Left colon (tissue), 2 donors: Measurements from ENCODE around the gene ADAMTS9. TPM values are rescaled to one million over a fixed set of nuclear protein-coding genes. Genes with fewer than 3 reads are reported as not detected.

ENCODE experiments used
- ATAC-seq: fragments of 200-7000 bp; cut with Tn5 transposase; one replicate; pipeline ENCODE4 v1.9.1; 2020; ENCODE audit warnings: mild to moderate bottlenecking, moderate library complexity
- DNase-seq, 2 donors: peaks; one replicate each; pipeline ENCODE4 v3.0.0-alpha.2; 2020
- intact Hi-C, 2 donors: fragments of 100-400 bp; cut with DNase I in 1 of 2; cut with micrococcal nuclease in 1 of 2; formaldehyde crosslinking; loops; one replicate each; pipeline versions ENCODE4 v1.11.2 to v1.14.0; 2022; cut with DNase I, micrococcal nuclease
- total RNA-seq, 2 donors: library from RNA; stranded (reverse); fragmentation: NEBNext Ultra II Directional; extraction: Animal tissue kit (Norgen Biotek cat#: 25700); gene quantifications; one replicate each; pipeline ENCODE4 v1.2.1, GENCODE V29; 2021
- donor health status: DM: no; HTN: no; CAD: no.
- donor health status: DM: yes; HTN: yes; CAD: no.

Gene ADAMTS9
- total RNA-seq, 2 donors from 2014 or later: 6.3 to 7.0 TPM

DNA sequence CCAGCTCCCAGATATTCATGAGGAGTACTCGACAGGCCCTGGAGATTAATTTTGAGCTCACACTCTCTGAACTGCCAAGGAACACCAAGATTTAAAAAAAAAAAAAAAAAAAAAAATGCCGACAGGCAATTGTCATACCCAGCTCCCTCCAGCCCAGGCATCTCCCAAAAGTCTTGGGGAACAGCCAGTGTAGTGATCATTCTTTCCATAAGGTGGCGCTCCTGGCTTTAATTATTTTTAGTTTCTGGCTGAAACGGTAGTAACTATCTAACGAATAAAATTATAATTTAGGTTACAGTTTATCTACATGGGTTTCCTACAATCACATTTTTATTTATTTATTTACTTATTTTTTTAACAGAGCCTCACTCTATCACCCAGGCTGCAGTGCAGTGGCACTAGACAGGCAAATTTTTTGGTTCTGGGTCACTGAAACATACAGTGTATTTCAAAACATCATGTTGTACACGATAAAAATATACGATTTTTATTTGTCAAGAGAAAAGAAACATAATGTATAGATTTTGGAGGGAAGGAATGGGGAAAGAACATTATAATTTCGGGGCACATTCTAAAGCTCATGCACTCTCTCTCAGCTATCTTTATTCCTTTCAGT, 157.3 kb downstream of the ADAMTS9 start:
- intact Hi-C loops: loop anchor here in 1 of 2 donors (5.0 to 10.0 kb wide), 2 partner anchors 717 to 884 kb away; no protein-coding TSS in a partner anchor
- peak; percentile 56 for ATAC-seq
- DNase-seq: peak in 1 of 2 donors; percentile 57

DNA sequence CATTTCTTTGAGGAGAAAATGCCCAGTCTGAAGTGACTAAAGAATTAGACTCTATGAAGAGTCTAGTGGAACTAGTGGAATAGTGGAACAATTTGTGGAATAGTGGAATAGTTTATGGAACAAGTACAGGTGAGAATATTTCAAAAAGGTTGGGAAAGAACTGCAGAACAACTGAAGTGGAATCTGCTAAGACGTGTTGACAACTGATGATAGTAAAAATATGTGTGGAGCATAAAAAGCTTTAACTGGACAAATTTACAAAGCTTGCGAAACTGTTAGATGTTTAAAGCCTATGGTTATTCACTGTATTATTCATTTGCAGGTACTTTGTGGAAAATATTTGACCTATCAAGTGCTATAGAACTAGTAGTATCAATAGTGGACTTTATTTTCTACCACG, 164.5 kb downstream of the ADAMTS9 start:
- DNase-seq: no peak
- no peak for ATAC-seq
- intact Hi-C loops: no loop called here

DNA sequence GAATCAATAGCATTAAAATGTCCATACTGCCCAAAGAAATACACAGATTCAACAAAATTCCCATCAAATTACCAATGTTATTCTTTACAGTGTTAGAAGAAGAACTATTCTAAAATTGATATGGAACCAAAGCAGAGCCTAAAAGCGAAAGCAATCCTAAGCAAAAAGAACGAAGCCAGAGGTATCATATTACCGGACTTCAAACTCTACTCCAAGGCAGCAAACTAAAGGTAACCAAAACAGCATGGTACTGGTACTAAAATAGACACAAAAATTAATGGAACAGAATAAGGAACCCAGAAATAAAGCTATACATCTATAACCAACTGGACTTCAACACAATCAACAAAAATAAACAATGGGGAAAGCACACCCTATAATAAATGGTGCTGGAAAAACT, 167.5 kb downstream of the ADAMTS9 start:
- DNase-seq (no peak), ATAC-seq (no peak)
- intact Hi-C loops: no loop called here

DNA sequence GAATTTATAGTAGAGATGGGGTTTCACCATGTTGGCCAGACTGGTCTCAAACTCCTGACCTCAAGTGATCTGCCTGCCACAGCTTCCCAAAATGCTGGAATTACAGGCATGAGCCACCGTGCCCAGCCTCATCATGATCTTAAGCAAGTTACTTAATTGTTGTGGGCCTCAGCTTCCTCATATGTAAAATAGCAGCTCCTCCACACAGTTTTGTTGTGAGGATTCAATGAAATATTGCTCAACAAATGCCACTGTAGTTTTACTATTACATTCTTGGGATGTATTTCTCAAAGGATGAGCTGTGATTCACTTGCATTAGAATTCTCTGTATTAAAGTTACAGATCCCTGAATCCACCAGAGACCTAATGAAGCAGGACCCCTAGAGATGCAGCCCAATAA, 168.8 kb downstream of the ADAMTS9 start:
- DNase-seq: no peak
- intact Hi-C loops: no loop called here
- ATAC-seq: no peak

DNA sequence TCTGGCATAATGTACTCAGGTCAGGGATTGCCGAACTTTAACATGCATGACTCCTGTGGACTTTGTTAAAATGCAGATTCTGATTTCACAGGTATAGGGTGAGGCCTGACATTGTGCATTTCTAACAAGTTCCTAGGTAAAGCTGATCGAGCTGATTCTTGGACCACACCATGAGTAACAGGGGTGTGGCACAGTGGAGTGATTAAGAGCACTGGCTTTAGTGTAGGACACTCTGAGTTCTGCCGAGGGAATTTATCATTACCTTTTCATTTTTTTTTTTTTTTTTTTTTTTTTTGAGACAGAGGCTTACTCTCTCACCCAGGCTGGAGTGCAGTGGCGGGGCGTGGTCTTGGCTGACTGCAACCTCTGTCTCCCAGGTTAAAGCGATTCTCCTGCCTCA, 169.3 kb downstream of the ADAMTS9 start:
- ATAC-seq: no peak
- DNase-seq: no peak

DNA sequence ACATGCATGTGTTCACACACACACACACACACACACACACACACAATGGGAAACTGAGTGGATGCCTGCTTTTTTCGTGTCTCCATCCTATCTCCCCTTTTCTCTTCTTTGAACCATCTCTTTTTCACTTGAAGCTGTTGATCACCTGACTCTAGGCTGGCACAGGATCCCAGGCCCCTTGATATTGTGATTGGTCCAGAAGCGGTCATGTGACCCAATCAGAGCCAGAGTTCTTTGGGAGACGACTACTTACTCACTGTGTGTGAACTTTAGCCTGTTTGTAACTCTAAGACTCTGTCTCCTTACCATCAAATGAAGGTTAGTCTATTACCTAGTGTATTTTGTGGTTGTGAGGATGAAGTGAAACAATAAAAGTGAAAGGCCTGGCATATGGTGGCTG, 172.9 kb downstream of the ADAMTS9 start:
- DNase-seq (no peak), ATAC-seq (no peak)
- intact Hi-C loops: no loop called here

More for the DNA sequence above, 169.3 kb downstream of the ADAMTS9 start:
- intact Hi-C loops: no loop called here

DNA sequence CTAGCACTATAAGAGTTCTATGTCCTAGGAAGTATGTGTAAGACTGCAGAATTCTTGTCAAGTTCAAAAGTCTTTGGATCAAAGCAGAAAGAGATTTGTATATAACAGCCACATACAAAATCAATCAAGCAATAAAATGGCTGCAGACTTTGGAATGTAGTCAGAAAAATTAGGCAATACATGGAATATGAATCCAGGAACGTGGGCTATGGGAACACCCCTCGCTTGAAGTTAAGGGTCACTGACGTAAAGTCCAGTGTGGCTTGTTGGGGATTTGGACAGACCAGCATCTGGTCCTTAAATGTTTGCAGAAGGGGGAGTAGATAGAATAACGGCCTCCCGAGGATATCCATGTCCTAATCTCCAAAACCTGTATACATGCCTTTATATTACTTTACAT, 178.6 kb downstream of the ADAMTS9 start:
- DNase-seq: no peak
- ATAC-seq: no peak
- intact Hi-C loops: no loop called here

DNA sequence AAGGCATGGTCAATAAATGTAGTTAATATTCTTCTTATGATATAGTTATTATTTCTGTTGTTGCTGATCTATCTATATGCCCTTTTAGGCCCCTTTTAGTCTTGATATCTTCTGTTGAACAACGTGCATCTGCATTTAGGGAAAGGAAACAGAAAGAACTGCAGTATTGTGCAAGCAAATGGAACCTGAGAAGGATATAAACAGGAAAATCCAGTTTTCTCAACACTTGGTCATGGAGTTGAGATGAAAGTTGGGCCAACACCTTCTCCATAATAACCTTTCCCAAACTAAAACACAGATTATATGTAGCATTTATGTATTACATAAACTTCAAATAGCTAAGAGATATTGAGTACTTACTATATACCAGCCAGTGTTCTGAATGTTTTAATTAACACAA, 179.7 kb downstream of the ADAMTS9 start:
- intact Hi-C loops: no loop called here
- DNase-seq (no peak), ATAC-seq (no peak)

DNA sequence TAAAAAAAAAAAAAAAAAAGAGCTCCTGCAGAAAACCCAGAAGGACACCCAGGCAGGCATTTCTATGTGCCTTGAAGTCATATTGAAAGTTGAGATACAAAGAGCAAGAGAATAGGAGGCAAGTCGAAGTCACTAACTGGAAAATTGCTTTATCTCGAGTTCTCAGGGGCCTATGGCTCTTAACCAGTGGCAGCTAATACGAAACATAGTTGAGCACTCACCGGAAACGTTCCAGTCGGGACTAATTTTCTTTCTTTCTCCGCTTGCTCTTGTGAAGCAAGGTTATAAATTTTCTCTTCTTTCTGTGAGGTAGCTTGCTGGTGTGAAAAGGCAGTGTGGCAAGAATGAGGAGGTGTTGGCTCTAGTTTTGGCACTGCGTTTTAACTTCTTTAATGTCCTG, 181.5 kb downstream of the ADAMTS9 start:
- intact Hi-C loops: no loop called here
- DNase-seq (no peak), ATAC-seq (no peak)

DNA sequence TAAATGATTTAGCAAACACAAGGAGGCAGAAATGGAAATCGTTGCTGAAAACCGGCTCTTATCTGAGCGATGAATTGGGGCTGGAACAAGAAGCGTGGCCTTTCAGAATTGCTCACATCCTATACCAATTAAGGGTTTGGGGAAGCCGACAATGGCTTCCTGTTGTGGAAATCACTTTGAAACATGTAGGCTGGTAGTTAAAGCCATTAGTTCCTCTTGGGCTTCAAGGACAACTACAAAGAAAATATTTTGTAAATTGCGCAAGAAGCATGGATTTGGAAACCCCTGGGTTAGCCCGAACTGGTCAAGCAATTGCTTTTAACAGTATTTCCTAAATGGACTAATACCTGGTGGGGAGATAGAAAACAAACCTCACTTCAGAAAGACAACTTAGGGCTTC, 182.4 kb downstream of the ADAMTS9 start:
- intact Hi-C loops: no loop called here
- ATAC-seq (no peak), DNase-seq (no peak)

DNA sequence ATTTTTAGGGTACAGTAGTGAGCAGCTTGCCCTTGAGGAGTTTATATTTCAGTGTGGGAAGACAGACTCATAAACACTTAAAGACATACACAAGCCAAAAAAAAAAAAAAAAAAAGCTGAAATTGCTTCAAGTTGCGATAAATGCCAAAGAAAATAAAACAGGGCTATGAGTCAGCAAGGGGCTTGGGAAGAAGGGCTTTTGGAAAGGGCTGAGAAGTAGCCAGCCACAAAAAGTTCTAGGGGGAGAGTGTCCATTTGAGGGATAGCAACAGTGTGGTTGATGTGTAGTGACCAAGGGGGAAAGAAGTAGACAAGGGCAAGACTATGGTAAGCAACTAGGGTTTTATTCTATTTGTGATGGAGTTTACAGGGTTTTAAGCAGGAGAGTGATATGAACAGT, 185.5 kb downstream of the ADAMTS9 start:
- intact Hi-C loops: no loop called here
- ATAC-seq (no peak), DNase-seq (no peak)

DNA sequence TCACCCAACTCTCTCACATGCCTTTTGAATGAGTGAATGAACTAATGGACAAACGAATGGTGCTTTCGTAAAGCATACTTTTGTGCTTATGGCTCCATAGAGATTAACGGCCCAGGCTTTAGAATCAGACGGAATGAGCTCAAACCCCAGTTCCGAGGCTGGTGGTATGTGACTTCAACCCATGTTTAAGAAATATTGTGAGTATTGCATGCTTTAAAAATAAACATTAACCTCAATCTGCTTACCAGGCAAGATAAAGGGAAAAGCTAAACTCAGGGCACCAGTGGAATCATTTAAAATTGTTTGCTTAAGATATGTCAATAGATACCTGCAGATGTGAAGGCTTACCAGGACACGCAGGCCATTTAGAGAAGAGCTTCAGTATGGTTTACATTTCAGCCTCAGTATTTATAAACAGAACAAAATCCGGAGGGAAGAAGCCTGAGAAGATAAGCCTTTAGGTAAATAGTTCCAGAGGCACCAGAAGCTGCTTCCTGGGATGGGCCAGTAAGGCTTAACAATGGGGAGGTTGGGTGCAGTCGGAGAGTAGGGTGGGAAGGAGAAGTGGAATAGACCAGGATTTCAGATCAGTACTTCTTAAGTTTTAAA, 186.4 kb downstream of the ADAMTS9 start:
- no peak for DNase-seq
- no peak for ATAC-seq
- intact Hi-C loops: no loop called here

DNA sequence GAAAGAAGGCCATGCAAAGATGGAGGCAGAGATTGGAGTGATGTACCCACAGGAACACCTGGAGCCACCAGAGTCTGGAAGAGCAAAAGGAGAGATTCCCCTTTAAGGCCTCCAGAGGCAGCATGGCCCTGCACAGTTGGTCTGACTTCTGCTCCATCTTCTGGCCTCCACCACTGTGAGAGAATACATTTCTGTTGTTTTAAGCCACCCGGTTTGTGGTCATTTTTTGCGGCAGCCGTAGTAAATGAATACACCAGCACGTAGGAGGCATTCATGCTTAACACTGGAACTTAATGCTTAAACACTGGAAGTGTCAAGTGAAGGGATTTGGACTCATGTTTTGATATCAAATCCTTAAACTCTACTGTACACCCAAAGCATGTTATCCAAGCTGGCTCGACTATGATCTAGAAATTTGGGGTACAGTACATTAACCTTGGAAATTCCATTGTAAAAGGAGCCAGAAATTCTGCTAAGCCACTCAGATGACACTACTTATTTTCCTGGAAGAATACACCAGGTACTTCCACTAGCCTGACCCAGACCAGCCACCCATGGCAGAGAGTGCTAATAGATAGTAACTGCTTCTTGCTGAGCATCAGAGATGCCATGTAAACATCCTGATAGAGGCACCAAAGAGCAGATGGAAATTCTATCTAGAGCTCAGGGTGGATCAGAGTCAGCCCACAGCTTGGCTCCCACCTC, 190.9 kb downstream of the ADAMTS9 start:
- ATAC-seq (no peak), DNase-seq (no peak)
- intact Hi-C loops: loop anchor here in 1 of 2 donors (10.0 kb wide), 1 partner anchor 462 kb away; no protein-coding TSS in a partner anchor

DNA sequence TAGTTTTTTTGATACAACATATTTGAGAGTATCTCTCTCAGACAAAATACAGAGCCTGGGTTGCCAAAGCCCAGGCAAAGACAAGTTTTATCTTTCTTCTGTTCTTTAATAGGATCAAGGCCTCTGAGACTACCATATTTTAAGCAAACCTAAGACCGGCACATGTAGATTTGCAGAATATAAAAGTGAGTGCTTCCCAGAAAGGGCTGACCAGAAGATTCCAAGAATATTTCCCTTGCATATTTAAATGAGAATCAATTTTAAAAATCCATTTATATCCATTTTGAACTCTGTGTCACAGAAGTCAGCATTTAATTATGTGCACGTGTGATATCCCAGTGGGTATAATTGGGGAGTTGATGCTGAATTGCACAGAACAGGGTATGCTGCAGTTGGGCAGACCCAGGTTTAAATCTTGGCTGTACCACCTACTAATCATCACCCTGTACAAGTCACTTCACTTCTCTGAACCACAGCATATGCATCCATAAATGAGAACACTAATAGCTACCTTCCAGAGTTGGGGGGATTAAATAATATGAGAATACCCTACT, 191.9 kb downstream of the ADAMTS9 start:
- no peak for DNase-seq
- intact Hi-C loops: loop anchor here in 1 of 2 donors (10.0 kb wide), 1 partner anchor 461 kb away; no protein-coding TSS in a partner anchor
- no peak for ATAC-seq

DNA sequence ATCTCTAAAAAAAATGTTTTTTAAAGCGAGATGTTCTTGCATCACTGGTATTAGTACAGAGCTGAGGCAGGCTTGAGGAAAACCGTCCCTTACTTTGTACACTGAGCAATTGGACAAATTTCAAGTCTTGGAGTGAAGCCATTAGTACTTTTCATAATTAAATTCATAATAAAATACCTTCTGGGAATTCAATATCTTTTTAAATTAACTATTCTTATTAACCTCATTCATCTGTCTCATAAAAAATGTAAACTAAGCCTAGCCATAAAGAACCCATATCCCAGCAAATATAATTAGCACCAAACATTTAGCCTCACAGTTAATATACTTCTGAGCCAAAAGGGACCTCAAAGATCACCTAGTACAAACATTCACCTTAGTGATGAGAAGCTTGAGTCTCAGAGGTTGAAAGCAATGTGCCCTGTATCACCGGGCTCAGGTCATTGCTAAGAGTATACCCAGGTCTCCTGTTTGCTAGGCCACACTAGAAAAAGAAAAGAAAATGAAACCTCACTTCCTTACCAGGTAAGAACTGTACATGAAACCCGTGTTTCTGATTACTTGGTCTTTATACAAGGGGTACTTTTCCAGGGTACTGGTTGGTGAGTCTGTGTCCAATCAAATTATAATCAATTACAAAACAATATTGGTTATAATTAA, 192.5 kb downstream of the ADAMTS9 start:
- intact Hi-C loops: loop anchor here in 1 of 2 donors (10.0 kb wide), 1 partner anchor 460 kb away; no protein-coding TSS in a partner anchor
- no peak for ATAC-seq
- DNase-seq: no peak

DNA sequence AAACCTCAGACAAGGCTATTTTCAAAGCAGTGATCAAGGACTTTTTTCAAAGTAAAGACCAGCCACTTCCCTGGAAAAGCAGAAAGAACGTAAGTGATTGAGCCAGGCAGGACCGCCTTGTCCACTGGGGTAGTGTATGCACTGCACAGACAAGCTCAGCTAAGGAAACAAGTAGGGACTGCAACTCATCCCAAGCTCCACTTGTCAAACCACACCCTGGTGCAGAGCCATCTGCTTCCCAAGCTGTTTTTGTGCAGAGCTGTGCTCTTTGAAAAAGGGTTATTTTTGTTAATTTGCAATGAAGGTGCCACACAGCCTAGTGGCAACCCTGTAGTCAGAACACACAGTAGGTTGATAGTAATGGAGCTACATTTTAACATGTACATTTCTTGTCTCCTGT, 193.3 kb downstream of the ADAMTS9 start:
- DNase-seq: no peak
- no peak for ATAC-seq
- intact Hi-C loops: loop anchor here in 1 of 2 donors (10.0 kb wide), 1 partner anchor 460 kb away; no protein-coding TSS in a partner anchor

DNA sequence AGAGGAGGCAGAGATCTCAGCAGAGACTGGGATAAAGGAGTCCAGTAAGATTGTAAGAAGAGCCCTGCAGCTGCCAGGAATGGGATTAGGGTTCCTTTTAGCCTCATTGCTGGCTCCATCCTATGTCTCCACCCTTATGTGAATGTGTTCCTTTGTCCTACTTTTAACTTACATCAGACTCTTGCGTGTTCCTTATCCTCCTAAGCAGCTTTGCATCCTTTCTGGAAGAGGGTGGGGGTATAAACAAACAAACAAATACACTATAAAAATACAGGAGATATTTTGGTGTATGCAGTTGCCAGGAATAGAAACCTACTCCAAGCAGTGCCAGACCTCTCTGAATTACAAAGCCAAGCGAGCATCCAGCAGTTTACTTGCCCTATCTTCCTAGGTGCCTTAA, 194.7 kb downstream of the ADAMTS9 start:
- DNase-seq (no peak), ATAC-seq (no peak)
- intact Hi-C loops: loop anchor here in 1 of 2 donors (10.0 kb wide), 1 partner anchor 458 kb away; no protein-coding TSS in a partner anchor

DNA sequence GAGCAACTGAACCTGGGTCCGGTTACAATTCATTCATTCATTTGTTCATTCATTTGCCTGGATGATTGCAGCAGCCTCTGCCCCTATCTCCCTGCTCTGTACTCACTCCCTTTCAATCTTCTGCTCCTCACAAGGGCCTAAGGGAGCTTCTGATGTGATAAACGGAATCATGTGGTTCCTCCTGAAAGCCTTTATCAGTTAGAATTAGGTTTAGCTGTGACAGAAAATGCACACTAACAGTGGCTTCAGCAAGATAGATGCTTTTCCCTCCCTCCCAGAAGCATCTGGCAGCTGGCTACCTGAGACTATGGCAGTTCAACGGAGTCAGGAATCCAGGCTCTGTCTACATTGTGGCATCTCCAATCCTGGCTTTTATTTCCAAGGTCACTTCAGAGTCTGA, 196.0 kb downstream of the ADAMTS9 start:
- intact Hi-C loops: loop anchor here in 1 of 2 donors (10.0 kb wide), 1 partner anchor 457 kb away; no protein-coding TSS in a partner anchor
- ATAC-seq: no peak
- DNase-seq: no peak

DNA sequence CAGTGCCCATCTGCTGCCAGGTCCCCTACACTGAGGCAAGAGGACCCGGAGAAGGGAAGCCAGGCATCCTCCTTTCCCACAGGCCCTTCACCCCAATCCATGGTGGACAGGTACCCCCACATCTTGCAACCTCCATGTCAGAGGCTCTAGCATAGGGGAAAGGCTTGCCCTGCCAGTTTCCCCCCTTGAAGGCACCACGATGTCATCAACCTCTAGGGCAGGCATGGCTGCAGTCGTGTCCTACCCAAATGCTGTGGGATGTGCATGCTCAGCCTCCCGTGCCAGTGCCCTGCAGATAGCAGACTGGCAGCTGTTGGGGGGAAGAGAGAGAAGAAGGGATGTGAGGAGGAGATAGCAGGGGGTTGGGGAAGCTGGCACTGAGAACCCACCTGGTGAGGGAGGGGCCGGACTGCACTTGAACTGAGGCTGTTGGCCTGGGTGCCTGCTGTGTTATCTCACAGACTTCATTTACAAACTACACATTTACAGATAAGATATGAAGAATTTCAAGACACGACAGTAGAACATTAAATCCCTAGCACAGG, 197.5 kb downstream of the ADAMTS9 start:
- DNase-seq (no peak), ATAC-seq (no peak)
- intact Hi-C loops: loop anchor here in 1 of 2 donors (10.0 kb wide), 1 partner anchor 455 kb away; no protein-coding TSS in a partner anchor
